K562 (cell line): Measurements from ENCODE around the gene KLRC3. TPM values are rescaled to one million over a fixed set of nuclear protein-coding genes. Genes with fewer than 3 reads are reported as not detected.
"Not testable (repeated sequence)": the region's sequence is repeated elsewhere in the genome, so short reads cannot be mapped to it uniquely, and the experiment has no call there.

Experiments
- ATAC-seq: fragments of 200-7000 bp; cut with Tn5 transposase; 3 replicates; pipeline ENCODE4 v1.9.1; 2020; ENCODE audit warnings: moderate library complexity
- BruUV-seq: library from RNA; stranded (reverse); fragments of 400-500 nt; replicated peaks from 2 replicates; lab custom pipeline; 2021; lab: Mats Ljungman, UMichigan
- CTCF ChIA-PET: fragments of 300-600 bp; formaldehyde crosslinking; extraction: SDS; loops from one replicate; lab custom pipeline; 2021; ENCODE audit warnings: low intra/inter-chr PET ratio; lab: Yijun Ruan, JAX
- POLR2A ChIA-PET: fragments of 300-600, 350-650 bp; sonication (Branson Sonifier 250); formaldehyde crosslinking; extraction: SDS; loops from one replicate; lab custom pipeline; 2021; ENCODE audit warnings: antibody characterized with exemption, inconsistent platforms; lab: Yijun Ruan, JAX
- DNase-seq, 4 experiments: peaks; one replicate each; pipeline versions ENCODE4 v3.0.0 to v3.0.0-alpha.2; 2011 to 2018; ENCODE audit warnings: low spot score in 3 of 4, mixed read lengths in 3 of 4; ENCODE audit errors: extremely low read depth in 1 of 4
- FAIRE-seq: peaks from 2 replicates; lab custom pipeline; 2011; peaks lifted over from hg19 to GRCh38; lab: Jason Lieb, UNC
- H2AFZ ChIP-seq: 2 replicates; pipeline ENCODE4 v1.6.0; 2011; ENCODE audit warnings: low read depth, low read length, control low read depth, inconsistent platforms
- H3K27ac ChIP-seq: fragments of 200-600 bp; 3 replicates; pipeline ENCODE4 v1.8.0; 2011; ENCODE audit warnings: low read depth, mild to moderate bottlenecking, control low read depth, inconsistent platforms, low read length, moderate library complexity, mixed read lengths; ENCODE audit errors: extremely low read depth
- H3K27me3 ChIP-seq, 2 experiments: fragments of 300-600 bp in 1 of 2; 2 replicates in 1 of 2; 3 replicates in 1 of 2; pipeline versions ENCODE4 v1.6.0 to v1.8.0; 2011; ENCODE audit warnings: inconsistent platforms in 2 of 2, low read length in 2 of 2, mild to moderate bottlenecking in 1 of 2, mixed read lengths in 1 of 2, moderate library complexity in 1 of 2; ENCODE audit not compliant: control insufficient read depth in 2 of 2, insufficient read depth in 2 of 2
- H3K36me3 ChIP-seq: fragments of 300-600 bp; 3 replicates; pipeline ENCODE4 v1.8.0; 2011; ENCODE audit warnings: mild to moderate bottlenecking, low read length, inconsistent platforms; ENCODE audit not compliant: control insufficient read depth, insufficient read depth
- H3K4me1 ChIP-seq, 2 experiments: fragments of 200-600 bp in 1 of 2; replicated peaks in 1 of 2; 2 replicates in 1 of 2; 3 replicates in 1 of 2; pipeline versions ENCODE4 v1.5.1 to v1.8.0; 2011; ENCODE audit warnings: inconsistent platforms in 2 of 2, low read length in 2 of 2, mild to moderate bottlenecking in 1 of 2, mixed read lengths in 1 of 2, moderate library complexity in 1 of 2; ENCODE audit not compliant: control insufficient read depth in 2 of 2, insufficient read depth in 2 of 2
- H3K4me2 ChIP-seq: 2 replicates; pipeline ENCODE4 v1.6.1; 2011; ENCODE audit warnings: low read length, control low read depth, inconsistent platforms, mixed read lengths; ENCODE audit not compliant: insufficient read depth
- H3K4me3 ChIP-seq: fragments of 200-600 bp; sonication (generic), shearing (Covaris generic); 2 replicates; pipeline ENCODE4 v1.5.1; 2016; ENCODE audit warnings: control low read depth, inconsistent platforms
- H3K79me2 ChIP-seq: fragments of 200-600 bp; 3 replicates; pipeline ENCODE4 v1.8.0; 2011; ENCODE audit warnings: low read length, inconsistent platforms; ENCODE audit not compliant: control insufficient read depth, insufficient read depth
- H3K9ac ChIP-seq, 2 experiments: 2 replicates each; pipeline versions ENCODE4 v1.6.0 to v1.6.1; 2011; ENCODE audit warnings: low read depth in 2 of 2, low read length in 2 of 2, control low read depth in 1 of 2, inconsistent platforms in 1 of 2, mild to moderate bottlenecking in 1 of 2, mixed read lengths in 1 of 2; ENCODE audit not compliant: insufficient read depth in 1 of 2
- H3K9me1 ChIP-seq: one replicate; pipeline ENCODE4 v1.6.0; 2011; ENCODE audit warnings: inconsistent platforms, mild to moderate bottlenecking, low read length, moderate library complexity; ENCODE audit not compliant: control insufficient read depth, insufficient read depth
- H3K9me3 ChIP-seq: replicated peaks from 2 replicates; pipeline ENCODE4 v1.5.1; 2011; ENCODE audit warnings: low read depth, low read length, inconsistent platforms; ENCODE audit not compliant: control insufficient read depth, insufficient read depth
- H4K20me1 ChIP-seq: replicated peaks from 2 replicates; pipeline ENCODE4 v1.6.1; 2011; ENCODE audit warnings: low read length, inconsistent platforms, mixed read lengths; ENCODE audit not compliant: control insufficient read depth, insufficient read depth
- ATF7 ChIP-seq: fragments of 450-650 bp; IDR thresholded peaks from 2 replicates; pipeline ENCODE4 v1.7.1; 2014; ENCODE audit warnings: mild to moderate bottlenecking, moderate library complexity
- CBX2 ChIP-seq: fragments of 200-600 bp; sonication (generic); IDR thresholded peaks from one replicate; pipeline ENCODE4 v1.6.1; 2012; ENCODE audit warnings: mild to moderate bottlenecking, low read length, inconsistent platforms; ENCODE audit not compliant: insufficient read depth, poor library complexity, severe bottlenecking
- CEBPG ChIP-seq, 3 experiments: fragments of 200-800 bp in 1 of 3; sonication (Bioruptor generic) in 1 of 3; sonication (generic) in 1 of 3; formaldehyde crosslinking in 1 of 3; IDR thresholded peaks in 2 of 3; conservative IDR thresholded peaks in 1 of 3; 2 replicates each; pipeline versions ENCODE4 v1.6.1 to v1.8.0; 2016 to 2022; ENCODE audit warnings: missing compliant biosample characterization in 2 of 3, missing genetic modification characterization in 2 of 3, mild to moderate bottlenecking in 1 of 3, missing genetic modification reagents in 1 of 3
- MEIS2 ChIP-seq: fragments of 450-650 bp; IDR thresholded peaks from 2 replicates; pipeline ENCODE4 v1.6.1; 2014; ENCODE audit warnings: mild to moderate bottlenecking; ENCODE audit not compliant: partially characterized antibody
- PBX2 ChIP-seq, 2 experiments: IDR thresholded peaks in 1 of 2; conservative IDR thresholded peaks in 1 of 2; 2 replicates each; pipeline ENCODE4 v1.6.1; 2016; ENCODE audit warnings: low read depth in 2 of 2, mild to moderate bottlenecking in 1 of 2, missing compliant biosample characterization in 1 of 2, missing genetic modification characterization in 1 of 2, moderate library complexity in 1 of 2
- SOX6 ChIP-seq: fragments of 450-650 bp; IDR thresholded peaks from 2 replicates; pipeline ENCODE4 v1.6.1; 2014; ENCODE audit warnings: mild to moderate bottlenecking
- TBP ChIP-seq: optimal IDR thresholded peaks from 2 replicates; pipeline ENCODE3; 2011; ENCODE audit warnings: low read depth, low read length, improper control_type of control experiment
- TCF15 ChIP-seq: fragments of 250-450 bp; sonication (Bioruptor Pico); IDR thresholded peaks from 2 replicates; pipeline ENCODE4 v1.8.0; 2022; ENCODE audit warnings: moderate library complexity, mild to moderate bottlenecking, inconsistent platforms
- ZNF507 ChIP-seq: conservative IDR thresholded peaks from 2 replicates; pipeline ENCODE4 v1.6.1; 2017; ENCODE audit warnings: missing genetic modification characterization, missing compliant biosample characterization
- WGBS: fragments of 100-300 bp; shearing (Covaris generic); methylation state at CpG from one replicate; pipeline ENCODE4 v1.1.6; 2016; ENCODE audit warnings: low coverage, mixed read lengths; ENCODE audit not compliant: insufficient coverage; ENCODE audit errors: missing lambda C conversion rate; 5-methylcytosine and 5-hydroxymethylcytosine counted together
- in situ Hi-C: fragments of 300-500 bp; cut with MboI; formaldehyde crosslinking; loops from 4 replicates; pipeline ENCODE4 v1.15.0; 2018; ENCODE audit warnings: inconsistent platforms, mixed read lengths
- intact Hi-C: fragments of 100-400 bp; cut with micrococcal nuclease; formaldehyde crosslinking; loops from 2 replicates; pipeline ENCODE4 v1.14.2; 2022
- polyA plus RNA-seq, 8 experiments: library from polyadenylated mRNA; depleted of rRNA in 4 of 8; stranded (reverse) in 5 of 8; unstranded in 3 of 8; fragments of >200 nt; fragmentation: Nextera tagmentation in 2 of 8; fragmentation: Illumina TruSeq in 1 of 8; extraction: Ambion mirVana in 2 of 8; extraction: Trizol in 1 of 8; gene quantifications; 2 replicates each; pipeline versions ENCODE4 v1.2.1 to v1.2.3, GENCODE V29; 2011 to 2014; ENCODE audit warnings: inconsistent platforms in 1 of 8, missing spikeins in 1 of 8
- total RNA-seq, 7 experiments: library from RNA; depleted of rRNA in 6 of 7; stranded (reverse); fragments of >200 nt in 6 of 7; fragmentation: Illumina TruSeq in 2 of 7; extraction: Trizol in 2 of 7; gene quantifications; 2 replicates each; pipeline versions ENCODE4 v1.2.1 to v1.2.3, GENCODE V29; 2011 to 2021; ENCODE audit warnings: low replicate concordance in 1 of 7

KLRC3 gene
- total and polyA plus RNA-seq, 9 of the 15 experiments (the other 6 are each of a cell fraction or from before 2014, with no cell fraction given), result 0.09 to 0.32 (median 0.18) TPM; not detected in 5

- TF ChIP-seq CEBPG (CRISPR knock-in tag; IDR thresholded peaks at IDR 0.05) (no peak), CEBPG (tag; conservative IDR thresholded peaks at IDR 0.05 in 1 of 2, IDR thresholded peaks at IDR 0.05 in 1 of 2) (no peak), SOX6 (no peak), TBP (no peak), ZNF507 (no peak), ATF7 (no peak), CBX2 (no peak), TCF15 (CRISPR knock-in tag) (no peak)
- TF ChIP-seq, all 486 proteins: peak for 0
These were observed 47.8 kb downstream of the KLRC3 start (continued) for GRCh38 chr12:10372559-10372958.

- H3K9ac ChIP-seq; H3K27ac ChIP-seq; BruUV-seq; TF ChIP-seq PBX2 (CRISPR knock-in tag; IDR thresholded peaks at IDR 0.05; ENCODE audit: low read depth): not testable (repeated sequence)
- 0 out of 2 replicates have a peak, but pooled peaks have one; percentile 21 for TF ChIP-seq PBX2 (tag; conservative IDR thresholded peaks at IDR 0.05; ENCODE audit: low read depth)
- TF ChIP-seq MEIS2, result peak; percentile 19
These were observed 48.4 kb downstream of the KLRC3 start for GRCh38 chr12:10371893-10372535.

More at GRCh38 chr12:10371893-10372535, 48.4 kb downstream of the KLRC3 start:
- H3K9me3 ChIP-seq, H3K36me3 ChIP-seq, H3K9me1 ChIP-seq, CTCF ChIA-PET, H3K79me2 ChIP-seq, H3K27me3 ChIP-seq, H4K20me1 ChIP-seq, H3K4me3 ChIP-seq, FAIRE-seq, ATAC-seq, H3K4me2 ChIP-seq, in situ Hi-C loops, DNase-seq, POLR2A ChIA-PET, H3K4me1 ChIP-seq, intact Hi-C loops: not testable (repeated sequence)
- 50% methylated on average over 6 of the region's 6 CpGs for WGBS
- H2AFZ ChIP-seq, result peak overlapping the region; percentile 56; the same call in 1 of the 2 replicates
